Measurements from ENCODE around the gene CCNH. TPM values are rescaled to one million over a fixed set of nuclear protein-coding genes. Genes with fewer than 3 reads are reported as not detected.

CCNH gene
- total RNA-seq, 1 donor, result 58.3 TPM

DNA sequence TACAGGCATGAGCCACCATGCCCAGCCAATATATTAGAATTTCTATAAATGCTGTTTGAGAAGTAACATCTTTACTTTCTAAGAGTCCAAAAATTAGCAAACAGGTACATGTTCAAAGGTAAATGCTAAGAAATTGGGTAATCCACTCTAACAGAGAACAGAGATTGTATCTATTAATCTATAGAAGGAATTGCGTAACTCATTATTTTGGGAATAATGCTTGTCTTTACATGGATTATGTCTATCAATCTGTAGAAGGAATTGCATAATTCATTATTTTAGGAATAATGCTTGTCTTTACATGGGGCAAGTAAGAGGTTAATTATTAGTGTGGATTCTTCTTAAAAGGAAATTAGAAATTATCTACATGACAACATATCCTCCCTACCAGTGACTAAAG, 30.5 kb downstream of the CCNH start:
- no peak for DNase-seq (ENCODE audit: low read depth)
- TF ChIP-seq, protein P1, sequence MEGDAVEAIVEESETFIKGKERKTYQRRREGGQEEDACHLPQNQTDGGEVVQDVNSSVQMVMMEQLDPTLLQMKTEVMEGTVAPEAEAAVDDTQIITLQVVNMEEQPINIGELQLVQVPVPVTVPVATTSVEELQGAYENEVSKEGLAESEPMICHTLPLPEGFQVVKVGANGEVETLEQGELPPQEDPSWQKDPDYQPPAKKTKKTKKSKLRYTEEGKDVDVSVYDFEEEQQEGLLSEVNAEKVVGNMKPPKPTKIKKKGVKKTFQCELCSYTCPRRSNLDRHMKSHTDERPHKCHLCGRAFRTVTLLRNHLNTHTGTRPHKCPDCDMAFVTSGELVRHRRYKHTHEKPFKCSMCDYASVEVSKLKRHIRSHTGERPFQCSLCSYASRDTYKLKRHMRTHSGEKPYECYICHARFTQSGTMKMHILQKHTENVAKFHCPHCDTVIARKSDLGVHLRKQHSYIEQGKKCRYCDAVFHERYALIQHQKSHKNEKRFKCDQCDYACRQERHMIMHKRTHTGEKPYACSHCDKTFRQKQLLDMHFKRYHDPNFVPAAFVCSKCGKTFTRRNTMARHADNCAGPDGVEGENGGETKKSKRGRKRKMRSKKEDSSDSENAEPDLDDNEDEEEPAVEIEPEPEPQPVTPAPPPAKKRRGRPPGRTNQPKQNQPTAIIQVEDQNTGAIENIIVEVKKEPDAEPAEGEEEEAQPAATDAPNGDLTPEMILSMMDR (IDR thresholded peaks at IDR 0.05; ENCODE audit: insufficient read depth, low read depth, low read length), result no peak
- no peak overlapping the region for H3K4me3 ChIP-seq (ENCODE audit: low read depth, low read length)

DNA sequence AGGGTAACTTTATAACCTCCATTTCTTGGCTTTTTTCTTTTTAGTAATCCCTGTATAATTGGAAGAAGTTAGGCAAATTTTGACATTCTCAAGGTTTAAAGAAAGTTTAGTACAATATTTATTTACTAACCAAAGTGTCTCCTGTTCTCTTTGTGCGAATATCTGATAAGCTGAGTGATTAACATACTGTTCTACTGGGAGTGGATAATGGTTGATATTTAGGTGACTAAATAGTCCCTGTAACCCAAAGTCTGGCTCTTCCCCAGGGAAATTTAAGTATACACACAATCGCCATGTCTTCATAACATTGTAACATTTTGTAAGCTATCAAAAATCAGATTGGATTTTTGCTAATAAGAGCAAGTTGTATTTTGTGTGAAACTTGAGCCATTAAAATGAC, 40.0 kb downstream of the CCNH start:
- TF ChIP-seq, protein P1 (IDR thresholded peaks at IDR 0.05; ENCODE audit: insufficient read depth, low read depth, low read length), result no peak
- no peak overlapping the region for H3K4me3 ChIP-seq (ENCODE audit: low read depth, low read length)
- no peak for DNase-seq (ENCODE audit: low read depth)

DNA sequence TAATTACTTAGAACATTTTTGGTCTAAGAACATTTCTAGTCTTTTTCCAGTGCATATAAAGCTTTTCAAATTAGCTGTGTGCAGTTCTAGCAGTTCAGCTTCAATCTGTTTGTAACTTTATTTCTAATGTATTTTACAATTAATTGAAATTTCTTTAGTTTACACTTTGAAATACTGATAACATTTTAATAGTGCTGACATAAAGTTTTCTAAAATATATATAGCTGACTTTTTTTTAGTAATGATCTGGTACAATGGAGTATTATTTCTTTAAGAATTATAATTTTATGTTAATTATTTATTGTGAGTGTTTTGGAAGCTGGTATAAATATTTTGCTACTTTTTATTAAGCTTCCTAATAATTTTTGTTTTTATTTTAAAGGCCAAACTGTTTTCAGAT, 43.3 kb downstream of the CCNH start:
- TF ChIP-seq, protein P1 (IDR thresholded peaks at IDR 0.05; ENCODE audit: insufficient read depth, low read depth, low read length), result no peak
- DNase-seq (ENCODE audit: low read depth), result no peak
- no peak overlapping the region for H3K4me3 ChIP-seq (ENCODE audit: low read depth, low read length)

DNA sequence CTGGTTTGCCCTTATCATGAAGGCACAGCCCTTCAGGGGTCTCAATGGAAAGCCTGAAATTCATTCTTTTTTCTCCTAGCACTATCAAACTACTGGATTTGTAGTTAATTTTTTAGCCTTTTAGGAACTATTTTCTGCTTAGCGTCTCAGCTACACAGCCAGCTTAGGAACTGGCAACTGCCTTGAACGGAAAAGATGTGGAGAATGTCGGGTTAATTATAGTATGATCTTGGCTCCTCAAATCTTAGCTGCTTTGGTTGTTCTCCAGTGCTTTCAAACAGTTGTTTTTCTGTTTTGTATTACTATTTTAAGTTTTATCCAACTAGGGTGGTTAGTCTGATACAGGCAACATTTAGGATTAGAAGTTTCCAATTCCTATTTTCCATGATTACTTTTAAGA, 44.1 kb downstream of the CCNH start:
- no peak overlapping the region for H3K4me3 ChIP-seq (ENCODE audit: low read depth, low read length)
- no peak for DNase-seq (ENCODE audit: low read depth)
- TF ChIP-seq, protein P1 (IDR thresholded peaks at IDR 0.05; ENCODE audit: insufficient read depth, low read depth, low read length), result no peak

DNA sequence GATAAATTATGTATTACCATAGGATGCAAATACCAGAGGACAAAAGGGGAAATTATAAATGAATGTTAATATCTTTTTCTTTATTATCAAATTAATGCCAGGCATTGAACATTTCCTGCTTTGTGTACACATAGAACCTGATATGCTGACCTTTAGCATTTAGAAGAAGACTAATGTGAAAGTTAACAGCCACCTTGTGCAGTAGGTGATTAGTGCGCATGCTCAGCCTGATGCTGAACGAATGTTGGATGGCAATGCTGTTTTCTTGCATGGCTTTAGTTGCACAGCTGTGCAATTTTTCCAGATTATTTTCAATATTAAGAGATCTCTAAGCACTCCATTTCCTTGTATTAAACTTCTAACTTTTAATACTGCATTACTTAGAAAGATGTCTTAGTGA, 45.5 kb downstream of the CCNH start:
- TF ChIP-seq, protein P1 (IDR thresholded peaks at IDR 0.05; ENCODE audit: insufficient read depth, low read depth, low read length), result no peak
- no peak overlapping the region for H3K4me3 ChIP-seq (ENCODE audit: low read depth, low read length)

DNA sequence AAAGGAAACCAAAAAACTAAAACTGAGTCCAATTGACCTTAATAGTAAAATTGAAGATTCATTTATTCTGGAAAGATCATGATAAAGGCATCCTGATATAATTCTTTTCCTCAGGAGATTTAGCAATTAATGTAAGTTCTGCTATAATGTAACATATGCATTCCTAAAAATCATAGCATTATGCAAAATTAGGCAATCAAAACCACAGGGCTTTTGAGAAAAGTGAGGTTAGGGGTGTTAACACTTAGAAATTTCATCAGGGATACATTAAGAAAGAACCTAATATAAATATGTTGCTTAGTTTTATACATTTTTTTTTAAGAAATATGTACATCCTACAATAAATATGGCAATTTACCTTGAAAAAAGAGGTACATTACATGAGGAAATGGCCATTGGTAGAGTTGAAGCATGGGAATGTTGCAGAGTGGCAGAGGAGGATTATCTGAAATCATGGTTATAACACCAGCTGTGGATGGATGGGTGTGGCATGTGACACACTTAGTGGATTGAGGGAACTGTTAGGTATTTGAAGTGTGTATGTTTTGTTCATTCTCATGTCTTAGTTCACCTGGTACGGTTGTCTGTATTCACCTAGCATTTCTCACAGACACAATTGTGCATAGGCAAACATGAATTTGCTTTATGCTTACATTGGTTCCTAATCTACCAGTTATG, 51.1 kb downstream of the CCNH start:
- peak; percentile 76 for DNase-seq (ENCODE audit: low read depth)
- TF ChIP-seq, protein P1 (IDR thresholded peaks at IDR 0.05; ENCODE audit: insufficient read depth, low read depth, low read length), result no peak
- H3K4me3 ChIP-seq (ENCODE audit: low read depth, low read length), result no peak overlapping the region

More for the DNA sequence above, 45.5 kb downstream of the CCNH start:
- no peak for DNase-seq (ENCODE audit: low read depth)

DNA sequence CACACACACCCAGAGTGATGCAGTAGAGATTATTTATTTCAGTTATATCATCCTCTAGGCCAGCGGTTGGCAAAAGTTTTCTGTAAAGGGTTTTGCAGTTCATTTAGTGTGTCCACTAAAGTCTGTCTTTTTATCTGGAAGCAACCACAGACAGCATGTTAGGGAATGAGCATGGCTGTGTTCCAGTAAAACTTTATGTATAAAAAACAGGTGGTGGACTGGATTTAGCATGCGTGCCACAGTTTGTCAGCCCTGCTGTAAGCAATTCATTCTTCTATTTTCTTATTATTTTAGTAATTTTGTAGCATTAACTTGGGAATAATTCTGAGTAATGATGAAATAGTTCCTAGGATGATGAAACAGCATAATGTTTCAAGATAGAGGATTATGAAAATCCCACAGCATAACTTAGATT, 51.7 kb downstream of the CCNH start:
- TF ChIP-seq, protein P1 (IDR thresholded peaks at IDR 0.05; ENCODE audit: insufficient read depth, low read depth, low read length), result no peak

More for the DNA sequence above, 51.7 kb downstream of the CCNH start:
- no peak overlapping the region for H3K4me3 ChIP-seq (ENCODE audit: low read depth, low read length)
- DNase-seq (ENCODE audit: low read depth), result peak; percentile 87
